Measurements from ENCODE around the gene ACADS. TPM values are rescaled to one million over a fixed set of nuclear protein-coding genes. Genes with fewer than 3 reads are reported as not detected.

Gene ACADS
- total and polyA plus RNA-seq, 11 donors, result 56.7 to 213 (median 78.8) TPM

DNA sequence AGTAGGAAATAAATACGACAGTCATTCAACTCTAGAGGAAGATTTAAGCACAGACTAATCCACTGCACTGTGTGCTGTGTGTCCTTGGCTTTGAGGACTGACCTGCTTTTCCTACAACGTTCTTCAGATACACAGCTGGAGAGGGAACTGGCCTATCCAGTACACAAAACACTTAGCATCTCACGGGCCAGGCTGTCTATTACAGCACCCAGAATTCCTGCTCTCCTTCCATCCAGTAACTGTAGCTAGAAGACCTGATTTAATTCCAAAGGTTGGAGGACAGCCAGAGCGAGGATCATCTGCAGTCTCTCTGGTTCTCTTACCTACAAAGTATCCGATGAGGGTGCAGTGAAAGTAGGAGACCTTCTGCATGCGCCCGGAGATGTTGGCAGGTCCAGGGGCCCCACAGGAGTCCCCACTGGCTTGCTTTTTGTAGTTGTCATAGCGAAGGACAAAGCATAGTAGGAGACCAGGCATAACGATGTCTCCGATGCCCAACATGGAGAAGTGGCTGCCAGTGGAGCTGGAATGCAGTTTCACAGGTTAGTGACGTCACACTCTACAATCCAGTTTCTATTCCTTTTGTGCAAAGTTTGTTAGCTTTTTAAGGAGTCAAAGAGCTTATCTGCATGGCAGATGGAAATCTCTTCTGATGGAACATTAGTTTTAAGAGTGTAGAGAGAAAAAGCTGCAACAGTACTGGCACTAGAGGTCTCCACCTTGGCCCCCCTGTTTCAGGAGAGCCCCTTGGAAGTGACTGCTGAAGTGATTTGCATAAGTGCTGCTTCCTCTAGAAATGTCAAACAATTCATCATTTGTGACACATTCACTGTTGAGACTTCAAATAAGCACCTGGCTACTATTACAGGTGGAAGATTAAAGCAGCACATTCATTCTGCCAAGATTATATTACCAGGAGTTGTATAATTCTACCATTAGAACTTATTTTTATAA, 41.7 kb downstream of the ACADS start:
- Histone ChIP-seq H3K27ac (no peak overlapping the region), H3K27me3 (no peaks in the 10 kb centered on the region), H3K4me3 (no peak overlapping the region), H3K4me1 (peaks cover 0 to 3% (median under 1%) of the 10 kb centered on the region in 12 donors), H3K36me3 (peaks cover 0 to 86% (median 69%) of the 10 kb centered on the region in 9 donors), H3K9me3 (no peaks in the 10 kb centered on the region)
- WGBS, 4 donors, result 85 to 96% (median 92%) methylated on average over 11 of the region's 11 CpGs
- DNase-seq, result no peak
- ATAC-seq, result no peak
- no peak for TF ChIP-seq POLR2A (IDR thresholded peaks at IDR 0.05)
- TF ChIP-seq, protein P1, sequence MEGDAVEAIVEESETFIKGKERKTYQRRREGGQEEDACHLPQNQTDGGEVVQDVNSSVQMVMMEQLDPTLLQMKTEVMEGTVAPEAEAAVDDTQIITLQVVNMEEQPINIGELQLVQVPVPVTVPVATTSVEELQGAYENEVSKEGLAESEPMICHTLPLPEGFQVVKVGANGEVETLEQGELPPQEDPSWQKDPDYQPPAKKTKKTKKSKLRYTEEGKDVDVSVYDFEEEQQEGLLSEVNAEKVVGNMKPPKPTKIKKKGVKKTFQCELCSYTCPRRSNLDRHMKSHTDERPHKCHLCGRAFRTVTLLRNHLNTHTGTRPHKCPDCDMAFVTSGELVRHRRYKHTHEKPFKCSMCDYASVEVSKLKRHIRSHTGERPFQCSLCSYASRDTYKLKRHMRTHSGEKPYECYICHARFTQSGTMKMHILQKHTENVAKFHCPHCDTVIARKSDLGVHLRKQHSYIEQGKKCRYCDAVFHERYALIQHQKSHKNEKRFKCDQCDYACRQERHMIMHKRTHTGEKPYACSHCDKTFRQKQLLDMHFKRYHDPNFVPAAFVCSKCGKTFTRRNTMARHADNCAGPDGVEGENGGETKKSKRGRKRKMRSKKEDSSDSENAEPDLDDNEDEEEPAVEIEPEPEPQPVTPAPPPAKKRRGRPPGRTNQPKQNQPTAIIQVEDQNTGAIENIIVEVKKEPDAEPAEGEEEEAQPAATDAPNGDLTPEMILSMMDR (IDR thresholded peaks at IDR 0.05), result no peak
- intact Hi-C loops (cut with DNase I), result loop anchor here in 3 of 10 donors (10.0 kb wide), 2 partner anchors 67 to 137 kb away; partner anchors contain the start of gene SPPL3 (in 2 of the 3)

DNA sequence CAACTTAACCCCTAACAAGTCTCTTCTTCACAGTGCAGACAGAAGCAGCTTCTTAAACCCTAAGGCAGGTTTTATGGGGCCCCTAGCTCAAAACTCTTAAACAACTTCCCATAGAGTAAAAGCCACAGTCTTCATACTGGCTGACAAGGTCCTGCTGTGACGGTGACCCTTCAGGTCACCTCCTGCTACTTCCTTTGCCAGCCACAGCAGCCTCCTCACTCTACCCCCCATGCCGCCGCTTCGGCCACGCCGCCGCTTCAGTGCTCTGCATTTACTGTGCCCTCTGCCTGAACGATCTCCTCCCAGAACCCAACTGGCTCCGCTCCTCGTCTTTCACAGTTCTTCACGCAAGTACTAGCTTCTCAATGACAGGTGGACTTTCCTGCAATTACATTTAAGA, 45.5 kb downstream of the ACADS start:
- no peak for TF ChIP-seq POLR2A (IDR thresholded peaks at IDR 0.05)
- TF ChIP-seq, protein P1 (IDR thresholded peaks at IDR 0.05), result no peak

DNA sequence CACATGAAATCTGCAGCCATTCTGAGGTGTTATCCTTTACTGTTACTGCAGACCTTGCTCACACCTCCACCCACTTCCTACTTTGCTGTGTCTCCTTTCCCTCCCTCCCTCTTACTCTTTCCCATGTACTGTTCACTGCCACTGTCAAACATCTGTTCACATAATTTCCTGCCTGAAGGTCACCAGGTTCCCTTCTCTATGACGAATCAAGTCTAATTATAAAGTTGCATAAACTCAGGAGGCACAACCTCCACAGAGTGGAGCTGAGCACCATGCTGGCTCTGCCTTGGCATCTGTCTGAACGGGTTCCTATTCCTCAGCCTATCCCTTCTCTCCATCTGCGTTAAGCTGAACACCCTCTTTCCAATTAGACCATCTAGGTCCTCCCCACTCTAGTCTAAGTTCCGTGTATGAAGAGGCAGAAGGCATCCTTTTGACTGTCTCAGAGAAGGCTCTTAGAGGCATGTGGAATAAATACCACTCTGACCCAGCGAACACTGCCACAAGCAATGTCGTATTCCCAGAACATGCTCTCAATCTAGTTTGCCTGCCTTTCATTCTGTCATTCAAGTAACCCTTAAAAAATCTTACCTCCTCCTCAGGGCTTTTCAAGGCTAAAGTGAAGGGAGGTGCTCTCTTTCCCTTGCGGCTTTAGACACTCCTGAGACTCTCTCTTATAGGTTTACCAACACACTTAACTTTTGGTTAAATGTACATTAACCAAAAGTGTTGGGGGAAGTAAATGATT, 48.7 kb downstream of the ACADS start:
- WGBS, 4 donors, result 58 to 67% (median 60%) methylated on average over 7 of the region's 7 CpGs
- no peak for TF ChIP-seq POLR2A (IDR thresholded peaks at IDR 0.05)
- TF ChIP-seq, protein P1 (IDR thresholded peaks at IDR 0.05), result no peak
- Histone ChIP-seq H3K9me3 (no peaks in the 10 kb centered on the region), H3K27me3 (no peaks in the 10 kb centered on the region), H3K4me3 (no peak overlapping the region), H3K4me1 (peaks cover 0 to 27% (median 11%) of the 10 kb centered on the region in 12 donors), H3K27ac (peak overlapping the region in 5 of 12 donors; percentile 6 to 53 (median 31)), H3K36me3 (peaks cover 0 to 46% (median 13%) of the 10 kb centered on the region in 9 donors)
- ATAC-seq (peak; percentile 73 to 94 (median 83)), DNase-seq (no peak)
- intact Hi-C loops (cut with DNase I), result no loop called here

More for the DNA sequence above, 45.5 kb downstream of the ACADS start:
- ATAC-seq (no peak), DNase-seq (no peak)
- Histone ChIP-seq H3K4me1 (peaks cover 0 to 23% (median 11%) of the 10 kb centered on the region in 12 donors), H3K27ac (no peak overlapping the region), H3K27me3 (no peaks in the 10 kb centered on the region), H3K9me3 (no peaks in the 10 kb centered on the region), H3K36me3 (peaks cover 0 to 70% (median 40%) of the 10 kb centered on the region in 9 donors), H3K4me3 (no peak overlapping the region)
- 88 to 90% (median 89%) methylated on average over 11 of the region's 11 CpGs for WGBS, 4 donors
- intact Hi-C loops (cut with DNase I), result no loop called here

Measured in heart left ventricle (tissue), 16 donors.